Breast epithelium (tissue), 4 donors: ENCODE results near the gene PTPN9. TPM values are rescaled to one million over a fixed set of nuclear protein-coding genes. Genes with fewer than 3 reads are reported as not detected.
"Not testable (repeated sequence)": the region's sequence is repeated elsewhere in the genome, so short reads cannot be mapped to it uniquely, and the experiment has no call there.

ENCODE experiments used
- DNase-seq, 2 donors: peaks; one replicate each; pipeline ENCODE4 v3.0.0-alpha.2; 2019; ENCODE audit warnings: low spot score in 2 of 2
- H3K27ac ChIP-seq, 2 donors: fragments of 200-600 bp; sonication (generic) in 1 of 2; one replicate each; pipeline ENCODE4 v1.5.1; 2016 to 2019; ENCODE audit warnings: mild to moderate bottlenecking in 1 of 2
- H3K27me3 ChIP-seq, 2 donors: fragments of 200-600 bp; sonication (generic) in 1 of 2; one replicate each; pipeline versions ENCODE4 v1.5.1 to v1.6.0; 2017 to 2019; ENCODE audit warnings: control low read depth in 1 of 2, mild to moderate bottlenecking in 1 of 2
- H3K36me3 ChIP-seq: fragments of 200-600 bp; one replicate; pipeline ENCODE4 v1.5.1; 2019
- H3K4me1 ChIP-seq, 2 donors: fragments of 200-600 bp; sonication (generic); one replicate each; pipeline ENCODE4 v1.5.1; 2016 to 2019; ENCODE audit warnings: control low read depth in 1 of 2
- H3K4me3 ChIP-seq, 3 donors: fragments of 200-600 bp; sonication (generic); 1 replicate in 2 of 3; 2 replicates in 1 of 3; pipeline ENCODE4 v1.5.1; 2016 to 2019; ENCODE audit warnings: mild to moderate bottlenecking in 3 of 3, moderate library complexity in 2 of 3
- H3K9me3 ChIP-seq, 2 donors: fragments of 200-600 bp; sonication (generic) in 1 of 2; one replicate each; pipeline ENCODE4 v1.5.1; 2016 to 2019; ENCODE audit warnings: control low read depth in 1 of 2
- POLR2A ChIP-seq: fragments of 450-650 bp; IDR thresholded peaks from one replicate; pipeline ENCODE4 v1.6.1; 2016; ENCODE audit warnings: antibody characterized with exemption, mild to moderate bottlenecking, moderate library complexity
- POLR2AphosphoS5 ChIP-seq, 3 donors: sonication (generic); formaldehyde crosslinking; IDR thresholded peaks; one replicate each; pipeline ENCODE4 v1.6.1; 2017; ENCODE audit warnings: antibody characterized with exemption in 3 of 3
- intact Hi-C: fragments of 100-400 bp; cut with DNase I; formaldehyde crosslinking; loops from one replicate; pipeline ENCODE4 v1.15.1; 2023; ENCODE audit warnings: low total_unique reads
- total RNA-seq, 3 donors: library from RNA; depleted of rRNA; stranded (reverse); fragments of >200 nt; gene quantifications; one replicate each; pipeline ENCODE4 v1.1.0, GENCODE V29; 2016
- TF ChIP-seq, protein P1 (sequence below), 3 donors: fragments of 450-650 bp; IDR thresholded peaks; one replicate each; pipeline ENCODE4 v1.5.1; 2016 to 2017; ENCODE audit warnings: antibody characterized with exemption in 3 of 3, mild to moderate bottlenecking in 3 of 3, moderate library complexity in 3 of 3

PTPN9 gene
- total RNA-seq, 3 donors from 2014 or later: 16.2 to 23.9 (median 19.9) TPM

- H3K4me3 ChIP-seq: no peak overlapping the region
- no peaks in the 10 kb centered on the region for H3K4me1 ChIP-seq
- H3K27me3 ChIP-seq: no peaks in the 10 kb centered on the region
- intact Hi-C loops: loop anchor here (5.0 kb wide), 1 partner anchor 72 kb away; no protein-coding TSS in a partner anchor
- TF ChIP-seq, protein P1, sequence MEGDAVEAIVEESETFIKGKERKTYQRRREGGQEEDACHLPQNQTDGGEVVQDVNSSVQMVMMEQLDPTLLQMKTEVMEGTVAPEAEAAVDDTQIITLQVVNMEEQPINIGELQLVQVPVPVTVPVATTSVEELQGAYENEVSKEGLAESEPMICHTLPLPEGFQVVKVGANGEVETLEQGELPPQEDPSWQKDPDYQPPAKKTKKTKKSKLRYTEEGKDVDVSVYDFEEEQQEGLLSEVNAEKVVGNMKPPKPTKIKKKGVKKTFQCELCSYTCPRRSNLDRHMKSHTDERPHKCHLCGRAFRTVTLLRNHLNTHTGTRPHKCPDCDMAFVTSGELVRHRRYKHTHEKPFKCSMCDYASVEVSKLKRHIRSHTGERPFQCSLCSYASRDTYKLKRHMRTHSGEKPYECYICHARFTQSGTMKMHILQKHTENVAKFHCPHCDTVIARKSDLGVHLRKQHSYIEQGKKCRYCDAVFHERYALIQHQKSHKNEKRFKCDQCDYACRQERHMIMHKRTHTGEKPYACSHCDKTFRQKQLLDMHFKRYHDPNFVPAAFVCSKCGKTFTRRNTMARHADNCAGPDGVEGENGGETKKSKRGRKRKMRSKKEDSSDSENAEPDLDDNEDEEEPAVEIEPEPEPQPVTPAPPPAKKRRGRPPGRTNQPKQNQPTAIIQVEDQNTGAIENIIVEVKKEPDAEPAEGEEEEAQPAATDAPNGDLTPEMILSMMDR (IDR thresholded peaks at IDR 0.05): no peak
- TF ChIP-seq POLR2A: no peak
- no peak for TF ChIP-seq POLR2AphosphoS5 (IDR thresholded peaks at IDR 0.05)
- H3K36me3 ChIP-seq: no peaks in the 10 kb centered on the region
- DNase-seq: no peak
- no peaks in the 10 kb centered on the region for H3K9me3 ChIP-seq
- no peak overlapping the region for H3K27ac ChIP-seq
Observed at GRCh38 chr15:75483961-75484360, 95.2 kb downstream of the PTPN9 start.

DNA sequence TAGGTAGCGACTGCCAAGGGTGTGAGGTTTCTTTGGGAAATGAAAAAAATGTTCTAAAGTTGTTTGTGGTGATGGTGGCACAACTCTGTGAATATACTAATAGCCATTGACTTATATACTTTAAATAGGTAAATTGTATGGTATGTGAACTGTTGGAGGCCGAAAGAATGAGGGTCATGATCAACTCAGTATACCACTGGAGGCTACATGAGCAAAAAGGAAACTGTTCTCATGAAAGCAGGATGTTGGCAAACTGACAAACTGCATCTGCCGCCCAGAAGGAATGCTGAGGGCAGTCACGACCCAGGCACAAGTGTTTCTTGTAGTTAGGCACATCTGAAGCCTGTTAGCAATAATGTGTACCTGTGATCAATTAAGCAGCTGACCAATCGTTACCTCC, 95.6 kb downstream of the PTPN9 start:
- intact Hi-C loops: loop anchor here (5.0 kb wide), 1 partner anchor 71 kb away; no protein-coding TSS in a partner anchor
- H3K4me3 ChIP-seq, H3K27ac ChIP-seq, H3K27me3 ChIP-seq, H3K36me3 ChIP-seq, DNase-seq, H3K4me1 ChIP-seq, H3K9me3 ChIP-seq: not testable (repeated sequence)

DNA sequence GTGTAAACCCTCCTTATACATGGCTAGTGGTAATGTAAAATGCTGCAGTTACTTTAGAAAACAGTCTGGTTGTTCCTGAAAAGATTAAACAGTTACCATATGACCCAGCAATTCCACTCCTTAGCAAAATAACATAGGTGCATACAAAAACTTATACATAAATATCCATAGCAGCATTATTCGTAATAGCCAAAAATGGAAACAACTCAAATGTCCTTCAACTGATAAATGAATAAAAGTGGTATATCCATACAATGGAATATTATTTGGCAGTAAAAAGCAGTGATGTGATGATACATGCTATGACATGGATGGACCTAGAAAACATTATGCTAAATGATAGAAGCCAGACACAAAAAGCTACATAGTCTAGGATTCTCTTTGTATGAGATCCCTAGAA, 96.0 kb downstream of the PTPN9 start:
- intact Hi-C loops: loop anchor here (5.0 kb wide), 1 partner anchor 71 kb away; no protein-coding TSS in a partner anchor
- H3K36me3 ChIP-seq: no peaks in the 10 kb centered on the region
- H3K27ac ChIP-seq: no peak overlapping the region
- no peak overlapping the region for H3K4me3 ChIP-seq
- TF ChIP-seq, protein P1 (IDR thresholded peaks at IDR 0.05): no peak
- TF ChIP-seq POLR2A (no peak), POLR2AphosphoS5 (IDR thresholded peaks at IDR 0.05) (no peak)
- H3K27me3 ChIP-seq: no peaks in the 10 kb centered on the region
- no peak for DNase-seq
- H3K4me1 ChIP-seq: no peaks in the 10 kb centered on the region
- H3K9me3 ChIP-seq: no peaks in the 10 kb centered on the region

- intact Hi-C loops: loop anchor here (5.0 kb wide), 1 partner anchor 68 kb away; no protein-coding TSS in a partner anchor
- not testable (repeated sequence) for H3K36me3 ChIP-seq
Observed at GRCh38 chr15:75480463-75480862, 98.7 kb downstream of the PTPN9 start.

DNA sequence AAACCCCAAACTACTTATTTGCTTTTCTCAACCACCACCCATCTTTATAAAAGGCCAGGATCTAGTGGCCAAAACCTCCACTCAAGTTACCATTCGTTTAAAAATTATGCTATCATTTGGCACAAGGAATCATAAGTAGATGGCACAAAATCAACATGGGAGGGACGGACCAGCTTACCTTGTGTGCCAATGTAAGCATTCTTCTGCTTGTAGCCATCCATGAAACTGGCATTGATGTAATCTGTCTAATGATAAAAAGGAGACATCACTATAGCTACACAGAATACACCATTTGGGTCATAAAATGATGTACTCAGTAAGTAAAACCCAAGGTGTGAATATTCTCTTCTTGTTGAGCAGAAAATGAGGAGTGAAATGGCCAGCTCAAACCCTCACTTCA, 99.4 kb downstream of the PTPN9 start:
- intact Hi-C loops: loop anchor here (5.0 kb wide), 1 partner anchor 67 kb away; no protein-coding TSS in a partner anchor
- Histone ChIP-seq H3K4me1 (no peaks in the 10 kb centered on the region), H3K27ac (no peak overlapping the region), H3K9me3 (no peaks in the 10 kb centered on the region), H3K27me3 (no peaks in the 10 kb centered on the region), H3K4me3 (no peak overlapping the region), H3K36me3 (no peaks in the 10 kb centered on the region)
- TF ChIP-seq POLR2A (no peak), POLR2AphosphoS5 (IDR thresholded peaks at IDR 0.05) (no peak)
- TF ChIP-seq, protein P1 (IDR thresholded peaks at IDR 0.05): no peak
- DNase-seq: no peak

More at GRCh38 chr15:75480463-75480862, 98.7 kb downstream of the PTPN9 start:
- not testable (repeated sequence) for H3K27me3 ChIP-seq, H3K27ac ChIP-seq, H3K4me1 ChIP-seq, H3K4me3 ChIP-seq, DNase-seq, H3K9me3 ChIP-seq

- H3K36me3 ChIP-seq, H3K27ac ChIP-seq, H3K9me3 ChIP-seq, intact Hi-C loops, H3K4me3 ChIP-seq, DNase-seq, H3K4me1 ChIP-seq, H3K27me3 ChIP-seq: not testable (repeated sequence)
Observed at GRCh38 chr15:75477094-75477493, 102.0 kb downstream of the PTPN9 start.
